GM10266 (cell line): ENCODE measurements around the gene PPP1R14C.

Experiments
- DNase-seq: peaks from one replicate; pipeline ENCODE4 v3.0.0; 2012; ENCODE audit errors: extremely low spot score
- CTCF ChIP-seq: IDR thresholded peaks from 2 replicates; pipeline ENCODE4 v1.5.1; 2012; ENCODE audit warnings: mild to moderate bottlenecking, low read depth; ENCODE audit not compliant: control insufficient read depth, insufficient read depth; ENCODE audit errors: missing control alignments

PPP1R14C gene

GRCh38 chr6:150142670-150143515, at the start of gene PPP1R14C:
Gene PPP1R14C, plus strand, starts transcription at chr6:150143044. Its CDS starts 149 bp downstream, at chr6:150143193.
- TF ChIP-seq CTCF, result no peak
- no peak for DNase-seq

DNA sequence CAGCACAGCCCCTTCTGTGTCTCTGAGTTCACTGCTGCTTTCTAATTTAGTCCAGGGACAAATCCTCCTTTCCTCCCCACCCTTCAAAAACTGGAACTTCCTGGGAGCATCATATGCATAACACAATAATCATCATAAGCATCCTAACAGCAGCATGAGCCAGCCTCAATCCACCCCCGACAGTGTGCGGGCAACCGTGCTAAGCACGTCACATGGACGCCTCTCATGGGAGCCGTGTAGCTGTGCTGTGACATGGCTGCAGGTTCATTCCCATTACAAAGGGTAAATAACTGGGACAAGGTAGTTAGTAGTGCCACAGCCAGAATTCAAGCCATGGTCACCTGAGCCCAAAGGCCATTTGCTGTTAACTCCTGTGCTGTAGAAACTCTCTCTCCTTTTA, 49.4 kb upstream of the PPP1R14C start:
- TF ChIP-seq CTCF, result no peak
- no peak for DNase-seq

- TF ChIP-seq CTCF, result no peak
- no peak for DNase-seq
Measured at GRCh38 chr6:150098155-150098554, 44.7 kb upstream of the PPP1R14C start.

GRCh38 chr6:150099546-150099945, 43.3 kb upstream of the PPP1R14C start:
- TF ChIP-seq CTCF, result no peak
- no peak for DNase-seq

DNA sequence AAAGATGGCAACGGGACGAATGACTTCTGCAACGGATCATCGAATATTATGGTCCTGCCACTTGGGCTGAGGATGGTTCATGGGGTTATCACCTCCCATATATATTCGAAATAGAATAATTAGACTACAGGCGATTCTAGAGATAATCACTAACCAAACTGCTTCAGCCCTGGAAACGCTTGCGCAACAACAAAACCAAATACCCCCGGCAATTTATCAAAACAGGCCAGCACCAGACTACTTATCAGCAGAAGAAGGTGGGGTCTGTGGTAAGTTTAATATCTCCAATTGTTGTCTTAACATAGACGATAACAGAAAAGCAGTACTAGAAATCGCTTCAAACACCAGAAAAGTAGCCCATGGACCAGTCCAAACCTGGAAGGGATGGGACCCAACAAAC, 42.9 kb upstream of the PPP1R14C start:
- TF ChIP-seq CTCF, result no peak
- no peak for DNase-seq

GRCh38 chr6:150100745-150101144, 42.1 kb upstream of the PPP1R14C start:
- DNase-seq, result no peak
- no peak for TF ChIP-seq CTCF

GRCh38 chr6:150102750-150103270, 40.0 kb upstream of the PPP1R14C start:
- TF ChIP-seq CTCF, result no peak

More at GRCh38 chr6:150102750-150103270, 40.0 kb upstream of the PPP1R14C start:
- no peak for DNase-seq
